Coronary artery (tissue), 2 donors: ENCODE data around the gene PES1.

Experiments
- DNase-seq: peaks from one replicate; pipeline ENCODE4 v3.0.0-alpha.2; 2017; ENCODE audit warnings: low spot score
- H3K27ac ChIP-seq, 2 donors: fragments of 200-600 bp; sonication (generic); one replicate each; pipeline ENCODE4 v1.5.1; 2016 to 2019
- H3K4me3 ChIP-seq: fragments of 200-600 bp; sonication (generic); 2 replicates; pipeline ENCODE4 v1.5.1; 2016; ENCODE audit warnings: mild to moderate bottlenecking, moderate library complexity
- CTCF ChIP-seq: fragments of 200-600 bp; sonication (generic); IDR thresholded peaks from one replicate; pipeline ENCODE4 v1.5.1; 2019; ENCODE audit warnings: antibody characterized with exemption

The PES1 gene

GRCh38 chr22:30575859-30576258 lies 15.9 kb downstream of the PES1 start:
- no peak for DNase-seq
- peak overlapping the region; percentile 59 to 95 for H3K27ac ChIP-seq
- no peak for TF ChIP-seq CTCF
- H3K4me3 ChIP-seq = peak overlapping the region; percentile 61

- TF ChIP-seq CTCF = no peak
- Histone ChIP-seq H3K4me3 (peak overlapping the region; percentile 61), H3K27ac (peak overlapping the region; percentile 59 to 95)
- DNase-seq = peak; percentile 96
These were observed 16.6 kb downstream of the PES1 start for GRCh38 chr22:30574997-30575671.

- DNase-seq = no peak
- H3K4me3 ChIP-seq = peak within 1 kb of the TSS; percentile 61
- H3K27ac ChIP-seq = peak within 1 kb of the TSS; percentile 67 to 95
- no peak for TF ChIP-seq CTCF
These were observed 17.4 kb downstream of the PES1 start, which contains the start of gene GAL3ST1 for GRCh38 chr22:30574095-30574981. TSS of gene GAL3ST1 (minus strand) at chr22:30574665. CDS start at chr22:30557392, 17,273 bp downstream.

- DNase-seq = no peak
- peak overlapping the region; percentile 61 for H3K4me3 ChIP-seq
- H3K27ac ChIP-seq = peak overlapping the region; percentile 67 to 95
- no peak for TF ChIP-seq CTCF
These were observed 18.1 kb downstream of the PES1 start for GRCh38 chr22:30573594-30574094.

GRCh38 chr22:30572840-30573593 lies 18.7 kb downstream of the PES1 start:
- DNase-seq = no peak
- H3K27ac ChIP-seq = peak overlapping the region in 1 of 2 donors; percentile 95
- no peak overlapping the region for H3K4me3 ChIP-seq
- TF ChIP-seq CTCF = no peak

GRCh38 chr22:30572210-30572609 lies 19.5 kb downstream of the PES1 start:
- Histone ChIP-seq H3K27ac (peak overlapping the region in 1 of 2 donors; percentile 95), H3K4me3 (no peak overlapping the region)
- DNase-seq = no peak
- TF ChIP-seq CTCF = no peak
